Measurements from ENCODE around the gene C19orf44.
"Not testable (repeated sequence)": the region's sequence is repeated elsewhere in the genome, so short reads cannot be mapped to it uniquely, and the experiment has no call there.

DNA sequence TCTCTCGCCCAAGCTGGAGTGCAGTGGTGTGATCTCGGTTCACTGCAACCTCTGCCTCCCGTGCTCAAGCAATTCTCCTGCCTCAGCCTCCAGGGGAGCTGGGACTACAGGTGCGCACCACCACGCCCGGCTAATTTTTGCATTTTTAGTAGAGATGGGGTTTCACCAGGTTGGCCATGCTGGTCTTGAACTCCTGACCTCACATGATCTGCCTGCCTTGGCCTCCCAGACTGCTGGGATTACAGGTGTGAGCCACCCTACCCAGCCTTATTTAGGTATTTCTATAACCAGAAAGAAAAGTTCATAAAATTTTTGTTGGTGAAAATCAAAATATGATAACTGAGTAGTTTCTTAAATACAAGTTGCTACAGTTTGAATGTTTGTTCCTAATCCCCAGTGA lies 47.5 kb downstream of the C19orf44 start:
- TF ChIP-seq, protein P1, sequence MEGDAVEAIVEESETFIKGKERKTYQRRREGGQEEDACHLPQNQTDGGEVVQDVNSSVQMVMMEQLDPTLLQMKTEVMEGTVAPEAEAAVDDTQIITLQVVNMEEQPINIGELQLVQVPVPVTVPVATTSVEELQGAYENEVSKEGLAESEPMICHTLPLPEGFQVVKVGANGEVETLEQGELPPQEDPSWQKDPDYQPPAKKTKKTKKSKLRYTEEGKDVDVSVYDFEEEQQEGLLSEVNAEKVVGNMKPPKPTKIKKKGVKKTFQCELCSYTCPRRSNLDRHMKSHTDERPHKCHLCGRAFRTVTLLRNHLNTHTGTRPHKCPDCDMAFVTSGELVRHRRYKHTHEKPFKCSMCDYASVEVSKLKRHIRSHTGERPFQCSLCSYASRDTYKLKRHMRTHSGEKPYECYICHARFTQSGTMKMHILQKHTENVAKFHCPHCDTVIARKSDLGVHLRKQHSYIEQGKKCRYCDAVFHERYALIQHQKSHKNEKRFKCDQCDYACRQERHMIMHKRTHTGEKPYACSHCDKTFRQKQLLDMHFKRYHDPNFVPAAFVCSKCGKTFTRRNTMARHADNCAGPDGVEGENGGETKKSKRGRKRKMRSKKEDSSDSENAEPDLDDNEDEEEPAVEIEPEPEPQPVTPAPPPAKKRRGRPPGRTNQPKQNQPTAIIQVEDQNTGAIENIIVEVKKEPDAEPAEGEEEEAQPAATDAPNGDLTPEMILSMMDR (IDR thresholded peaks at IDR 0.05) = not testable (repeated sequence)
- TF ChIP-seq POLR2A (IDR thresholded peaks at IDR 0.05) = not testable (repeated sequence)

Measured in thyroid gland (tissue), 4 donors.